DMS53 treated with DMSO at 0.1 percent for 48 hours (cell line): ENCODE data around the gene ANK3.
"Not testable (repeated sequence)": the region's sequence is repeated elsewhere in the genome, so short reads cannot be mapped to it uniquely, and the experiment has no call there.

ENCODE experiments used
- DNase-seq: peaks from one replicate; lab custom pipeline; 2025; ENCODE audit not compliant: unreplicated experiment; lab: John Stamatoyannopoulos, UW

Gene ANK3

GRCh38 chr10:60043561-60044241 is 346.0 kb downstream of the ANK3 start:
- no peak for DNase-seq

- DNase-seq = no peak
Observed at GRCh38 chr10:60042914-60043313, 346.8 kb downstream of the ANK3 start.

- no peak for DNase-seq
Observed at GRCh38 chr10:60042262-60042661, 347.4 kb downstream of the ANK3 start.

- no peak for DNase-seq
Observed at GRCh38 chr10:60041489-60042133, 348.1 kb downstream of the ANK3 start.

GRCh38 chr10:60040014-60040662 is 349.5 kb downstream of the ANK3 start:
- DNase-seq = no peak

- DNase-seq = no peak
Observed at GRCh38 chr10:60035984-60036383, 353.7 kb downstream of the ANK3 start.

GRCh38 chr10:60035375-60035774 is 354.3 kb downstream of the ANK3 start:
- DNase-seq = not testable (repeated sequence)

- DNase-seq = peak; percentile 76
Observed at GRCh38 chr10:60032723-60033122, 357.0 kb downstream of the ANK3 start.

- no peak for DNase-seq
Observed at GRCh38 chr10:60031664-60032063, 358.0 kb downstream of the ANK3 start.

- no peak for DNase-seq
Observed at GRCh38 chr10:60031183-60031582, 358.5 kb downstream of the ANK3 start.

GRCh38 chr10:60029475-60029874 is 360.2 kb downstream of the ANK3 start:
- DNase-seq = no peak

- DNase-seq = no peak
Observed at GRCh38 chr10:60028081-60028480, 361.6 kb downstream of the ANK3 start.

GRCh38 chr10:60025279-60025678 is 364.4 kb downstream of the ANK3 start:
- no peak for DNase-seq

GRCh38 chr10:60024506-60024905 is 365.2 kb downstream of the ANK3 start:
- DNase-seq = no peak

- no peak for DNase-seq
Observed at GRCh38 chr10:60023155-60023877, 366.4 kb downstream of the ANK3 start.

- no peak for DNase-seq
Observed at GRCh38 chr10:60021361-60021760, 368.3 kb downstream of the ANK3 start.

GRCh38 chr10:60016794-60017193 is 372.9 kb downstream of the ANK3 start:
- no peak for DNase-seq

- no peak for DNase-seq
Observed at GRCh38 chr10:60009710-60010383, 379.8 kb downstream of the ANK3 start.

GRCh38 chr10:60009276-60009675 is 380.4 kb downstream of the ANK3 start:
- no peak for DNase-seq

GRCh38 chr10:60008816-60009215 is 380.9 kb downstream of the ANK3 start:
- DNase-seq = no peak

GRCh38 chr10:60006062-60006461 is 383.6 kb downstream of the ANK3 start:
- DNase-seq = no peak
